HCT116 (cell line): Measurements from ENCODE around the gene CFAP74. TPM values are rescaled to one million over a fixed set of nuclear protein-coding genes. Genes with fewer than 3 reads are reported as not detected.

Experiments used
- ATAC-seq: fragments of 200-7000 bp; cut with Tn5 transposase; 2 replicates; pipeline ENCODE4 v1.9.1; 2020; ENCODE audit warnings: mild to moderate bottlenecking, moderate library complexity
- BruUV-seq: library from RNA; stranded (reverse); fragments of 400-500 nt; replicated peaks from 2 replicates; lab custom pipeline; 2021; lab: Mats Ljungman, UMichigan
- CTCF ChIA-PET: fragments of 300-600 bp; sonication (Branson Sonifier 250); formaldehyde crosslinking; loops from one replicate; lab custom pipeline; 2021; ENCODE audit warnings: antibody characterized with exemption; lab: Charles Lee
- POLR2A ChIA-PET: fragments of 300-600, 350-600 bp; sonication (Branson Sonifier 250); formaldehyde crosslinking; loops from one replicate; lab custom pipeline; 2021; ENCODE audit warnings: antibody characterized with exemption; lab: Charles Lee
- RAD21 ChIA-PET, 2 experiments: fragments of 300-600 bp; sonication (Branson Sonifier 250); formaldehyde crosslinking; loops; one replicate each; lab custom pipeline; 2023; ENCODE audit warnings: low total read pairs in 2 of 2; ENCODE audit not compliant: uncharacterized antibody in 2 of 2, unreplicated experiment in 2 of 2, low non-redundant PET in 1 of 2; lab: Charles Lee
- DNase-seq: peaks from one replicate; pipeline ENCODE4 v3.0.0-alpha.2; 2010; ENCODE audit warnings: low read depth, low spot score
- H2AFZ ChIP-seq: fragments of 200-600 bp; shearing (Covaris generic), sonication (generic); 2 replicates; pipeline ENCODE4 v1.6.1; 2017; ENCODE audit warnings: low read depth, mixed run types, mixed read lengths, antibody characterized with exemption, low read length; ENCODE audit not compliant: poor library complexity, severe bottlenecking
- H3K27ac ChIP-seq: 2 replicates; pipeline ENCODE4 v1.5.1; 2012; ENCODE audit warnings: low read depth, low read length
- H3K27me3 ChIP-seq: fragments of 200-600 bp; sonication (generic); 2 replicates; pipeline ENCODE4 v1.6.1; 2016; ENCODE audit warnings: mixed run types, low read length, mixed read lengths; ENCODE audit not compliant: insufficient read depth
- H3K36me3 ChIP-seq, 2 experiments: fragments of 200-500 bp in 1 of 2; fragments of 200-600 bp in 1 of 2; sonication (Bioruptor generic) in 1 of 2; sonication (generic) in 1 of 2; 2 replicates each; pipeline versions ENCODE4 v1.5.1 to v1.6.1; 2014 to 2016; ENCODE audit warnings: low read length in 2 of 2, inconsistent platforms in 1 of 2, mixed read lengths in 1 of 2, mixed run types in 1 of 2; ENCODE audit not compliant: insufficient read depth in 2 of 2, control insufficient read depth in 1 of 2
- H3K4me1 ChIP-seq, 2 experiments: fragments of 200-600 bp in 1 of 2; sonication (generic) in 1 of 2; 2 replicates each; pipeline versions ENCODE4 v1.5.1 to v1.6.1; 2012 to 2017; ENCODE audit warnings: low read length in 2 of 2, inconsistent platforms in 1 of 2, mild to moderate bottlenecking in 1 of 2, mixed read lengths in 1 of 2, mixed run types in 1 of 2, moderate library complexity in 1 of 2; ENCODE audit not compliant: insufficient read depth in 2 of 2, control insufficient read depth in 1 of 2
- H3K4me2 ChIP-seq: fragments of 200-600 bp; sonication (generic); 2 replicates; pipeline ENCODE4 v1.6.1; 2017; ENCODE audit warnings: mixed run types, low read length, mixed read lengths
- H3K4me3 ChIP-seq, 2 experiments: fragments of 200-600 bp in 1 of 2; sonication (generic) in 1 of 2; replicated peaks in 1 of 2; 2 replicates each; pipeline ENCODE4 v1.5.1; 2011 to 2016; ENCODE audit warnings: low read length in 2 of 2, control low read depth in 1 of 2, low read depth in 1 of 2, mild to moderate bottlenecking in 1 of 2, mixed read lengths in 1 of 2, mixed run types in 1 of 2
- H3K79me2 ChIP-seq: fragments of 200-600 bp; sonication (generic); 2 replicates; pipeline ENCODE4 v1.6.1; 2017; ENCODE audit warnings: mild to moderate bottlenecking, mixed run types, low read length, moderate library complexity, mixed read lengths; ENCODE audit not compliant: insufficient read depth
- H3K9ac ChIP-seq: fragments of 200-600 bp; sonication (generic); 2 replicates; pipeline ENCODE4 v1.6.1; 2016; ENCODE audit warnings: low read length, mixed read lengths
- H3K9me2 ChIP-seq: fragments of 200-600 bp; sonication (generic), shearing (Covaris generic); 2 replicates; pipeline ENCODE4 v1.6.1; 2017; ENCODE audit warnings: mixed run types, mild to moderate bottlenecking, moderate library complexity; ENCODE audit not compliant: insufficient read depth
- H3K9me3 ChIP-seq, 2 experiments: fragments of 200-500 bp in 1 of 2; fragments of 200-600 bp in 1 of 2; sonication (Bioruptor generic) in 1 of 2; sonication (generic) in 1 of 2; 2 replicates each; pipeline ENCODE4 v1.6.1; 2014 to 2017; ENCODE audit warnings: low read length in 2 of 2, mixed read lengths in 2 of 2, inconsistent platforms in 1 of 2, low read depth in 1 of 2, mild to moderate bottlenecking in 1 of 2, mixed run types in 1 of 2, moderate library complexity in 1 of 2; ENCODE audit not compliant: control insufficient read depth in 1 of 2, insufficient read depth in 1 of 2
- H4K20me1 ChIP-seq: fragments of 200-600 bp; sonication (generic), shearing (Covaris generic); 2 replicates; pipeline ENCODE4 v1.6.1; 2017; ENCODE audit warnings: mixed run types, mild to moderate bottlenecking, moderate library complexity; ENCODE audit not compliant: insufficient read depth
- ATF3 ChIP-seq: IDR thresholded peaks from 2 replicates; pipeline ENCODE4 v1.6.1; 2012
- CBX3 ChIP-seq: IDR thresholded peaks from 2 replicates; pipeline ENCODE4 v1.6.1; 2012; ENCODE audit warnings: low read depth
- CEBPB ChIP-seq: IDR thresholded peaks from 2 replicates; pipeline ENCODE4 v1.6.1; 2012; ENCODE audit warnings: low read depth
- CTCF ChIP-seq, 3 experiments: fragments of 200-600 bp in 1 of 3; sonication (generic) in 1 of 3; IDR thresholded peaks in 2 of 3; conservative IDR thresholded peaks in 1 of 3; 2 replicates each; pipeline ENCODE4 v1.5.1; 2012 to 2017; ENCODE audit warnings: low read depth in 2 of 3, low read length in 2 of 3, antibody characterized with exemption in 1 of 3, borderline replicate concordance in 1 of 3, control low read depth in 1 of 3, mild to moderate bottlenecking in 1 of 3, mixed read lengths in 1 of 3, mixed run types in 1 of 3, moderate library complexity in 1 of 3; ENCODE audit not compliant: insufficient read depth in 1 of 3
- EGR1 ChIP-seq: IDR thresholded peaks from 2 replicates; pipeline ENCODE4 v1.6.1; 2012; ENCODE audit warnings: low read depth
- ELF1 ChIP-seq: IDR thresholded peaks from 2 replicates; pipeline ENCODE4 v1.6.1; 2012; ENCODE audit warnings: low read depth, borderline replicate concordance
- EZH2 ChIP-seq: fragments of 200-600 bp; sonication (generic); IDR thresholded peaks from 2 replicates; pipeline ENCODE4 v1.6.1; 2017; ENCODE audit warnings: antibody characterized with exemption, mixed run types
- EZH2phosphoT487 ChIP-seq: fragments of 200-600 bp; IDR thresholded peaks from 2 replicates; pipeline ENCODE4 v1.6.1; 2018; ENCODE audit warnings: antibody characterized with exemption, borderline replicate concordance
- FOSL1 ChIP-seq: IDR thresholded peaks from 2 replicates; pipeline ENCODE4 v1.6.1; 2012; ENCODE audit warnings: low read depth
- JUND ChIP-seq: IDR thresholded peaks from 2 replicates; pipeline ENCODE4 v1.6.1; 2012
- POLR2A ChIP-seq: IDR thresholded peaks from 2 replicates; pipeline ENCODE4 v1.7.0; 2011; ENCODE audit warnings: borderline replicate concordance; ENCODE audit not compliant: insufficient read depth, insufficient read length; ENCODE audit errors: extremely low read depth
- POLR2AphosphoS5 ChIP-seq: IDR thresholded peaks from 2 replicates; pipeline ENCODE4 v1.6.1; 2011; ENCODE audit warnings: mild to moderate bottlenecking, low read depth, low read length, moderate library complexity
- RAD21 ChIP-seq: IDR thresholded peaks from 2 replicates; pipeline ENCODE4 v1.6.1; 2012; ENCODE audit warnings: low read depth, mild to moderate bottlenecking
- REST ChIP-seq: IDR thresholded peaks from 2 replicates; pipeline ENCODE4 v1.6.1; 2012; ENCODE audit warnings: low read depth
- SP1 ChIP-seq: IDR thresholded peaks from 2 replicates; pipeline ENCODE4 v1.6.1; 2012; ENCODE audit warnings: low read depth
- SRF ChIP-seq: IDR thresholded peaks from 2 replicates; pipeline ENCODE4 v1.6.1; 2012; ENCODE audit warnings: low read depth
- TCF7L2 ChIP-seq: IDR thresholded peaks from 2 replicates; pipeline ENCODE4 v1.7.0; 2011; ENCODE audit warnings: borderline replicate concordance, inconsistent platforms; ENCODE audit not compliant: insufficient read depth, insufficient read length; ENCODE audit errors: extremely low read depth
- YY1 ChIP-seq: IDR thresholded peaks from 2 replicates; pipeline ENCODE4 v1.6.1; 2011; ENCODE audit warnings: low read length, low read depth, moderate library complexity, mild to moderate bottlenecking; ENCODE audit not compliant: insufficient replicate concordance; ENCODE audit errors: extremely low read depth
- ZBTB33 ChIP-seq: IDR thresholded peaks from 2 replicates; pipeline ENCODE4 v1.6.1; 2011; ENCODE audit warnings: mild to moderate bottlenecking, low read length, moderate library complexity; ENCODE audit not compliant: insufficient replicate concordance; ENCODE audit errors: extremely low read depth
- ZFX ChIP-seq: fragments of 450-650 bp; IDR thresholded peaks from 2 replicates; pipeline ENCODE4 v1.6.1; 2017
- intact Hi-C: fragments of 100-400 bp; cut with micrococcal nuclease; formaldehyde crosslinking; loops from 2 replicates; pipeline ENCODE4 v1.10.0; 2022
- total RNA-seq: library from RNA; stranded (reverse); gene quantifications from one replicate; pipeline ENCODE4 v1.2.1, GENCODE V29; 2021; ENCODE audit not compliant: unreplicated experiment

Gene CFAP74
- total RNA-seq, 1 experiment from 2014 or later: 4.9 TPM

- no peak for DNase-seq
- no peaks in the 10 kb centered on the region for H3K9me3 ChIP-seq
- no TSS peak for BruUV-seq
- H3K27me3 ChIP-seq: no peaks in the 10 kb centered on the region
- no peak overlapping the region for H3K4me3 ChIP-seq
- no peak for ATAC-seq
- POLR2A ChIA-PET: no interaction called here
- no peaks in the 10 kb centered on the region for H3K9me2 ChIP-seq
- H3K79me2 ChIP-seq: no peaks in the 10 kb centered on the region
- CTCF ChIA-PET: no interaction called here
- H4K20me1 ChIP-seq: no peaks in the 10 kb centered on the region
- RAD21 ChIA-PET: no interaction called here
- no peaks in the 10 kb centered on the region for H3K36me3 ChIP-seq
- H3K9ac ChIP-seq: no peak overlapping the region
- H3K4me2 ChIP-seq: no peak overlapping the region
- H3K4me1 ChIP-seq: no peaks in the 10 kb centered on the region
- no peak overlapping the region for H2AFZ ChIP-seq
- intact Hi-C loops: no loop called here
- H3K27ac ChIP-seq: no peak overlapping the region
- TF ChIP-seq JUND (no peak), CBX3 (no peak), SRF (no peak), POLR2A (no peak), SP1 (no peak), CEBPB (no peak), ELF1 (no peak), ATF3 (no peak), TCF7L2 (no peak), ZFX (no peak), RAD21 (no peak), REST (no peak), ZBTB33 (no peak), EGR1 (no peak), YY1 (no peak), EZH2 (no peak), POLR2AphosphoS5 (no peak), FOSL1 (no peak), EZH2phosphoT487 (no peak), CTCF (IDR thresholded peaks at IDR 0.05 in 2 of 3, conservative IDR thresholded peaks at IDR 0.05 in 1 of 3; ENCODE audit: borderline replicate concordance in 1 of 3, insufficient read depth in 1 of 3, low read depth in 2 of 3, low read length in 2 of 3) (no peak)
Observed at GRCh38 chr1:1925437-1926345, 77.9 kb downstream of the CFAP74 start.
